NCI-H2081 treated with DMSO at 0.1 percent for 48 hours (cell line): ENCODE results near the gene CTDSPL.

Experiments used
- DNase-seq: peaks from one replicate; lab custom pipeline; 2025; lab: John Stamatoyannopoulos, UW

Gene CTDSPL

GRCh38 chr3:37913522-37913921 lies 51.8 kb downstream of the CTDSPL start:
- no peak for DNase-seq

DNA sequence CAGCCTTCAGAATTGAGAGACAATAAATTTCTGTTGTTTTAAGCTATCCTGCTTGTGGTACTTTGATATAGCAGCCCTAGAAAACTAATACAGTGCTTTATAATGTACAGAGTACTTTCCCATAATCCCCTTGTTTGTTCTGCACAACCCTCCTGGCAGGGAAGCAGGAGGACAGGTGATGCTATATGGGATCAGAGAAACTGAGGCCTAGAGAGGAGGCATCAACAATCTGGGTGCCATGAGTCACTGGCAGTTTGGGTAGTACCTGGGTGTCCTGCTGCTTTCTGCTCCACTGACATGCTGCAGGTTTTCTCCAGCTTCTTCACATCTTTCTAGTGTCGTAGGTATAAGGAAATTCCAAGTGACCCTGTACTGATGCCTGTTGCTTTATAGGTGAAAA lies 55.0 kb downstream of the CTDSPL start:
- no peak for DNase-seq

DNA sequence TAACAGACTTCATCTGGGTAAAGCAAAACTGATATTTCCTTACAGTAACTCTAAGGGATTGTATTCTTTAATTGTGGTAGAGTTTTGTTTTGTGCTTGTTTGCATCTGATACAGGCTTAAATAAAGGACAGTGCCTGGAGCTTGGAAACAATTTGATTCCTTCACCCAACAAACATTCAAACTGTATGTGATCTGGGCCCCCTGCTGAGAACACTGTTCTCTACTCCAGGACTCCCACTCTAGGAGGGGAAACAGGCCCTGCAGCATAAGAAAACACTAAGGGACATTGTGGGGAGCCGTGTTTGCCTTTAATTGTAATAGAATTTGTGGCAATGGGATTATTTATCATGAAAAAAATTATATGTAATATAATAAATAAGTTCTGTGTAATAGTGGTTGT lies 56.9 kb downstream of the CTDSPL start:
- DNase-seq: no peak

GRCh38 chr3:37920156-37920699 lies 58.5 kb downstream of the CTDSPL start:
- no peak for DNase-seq

DNA sequence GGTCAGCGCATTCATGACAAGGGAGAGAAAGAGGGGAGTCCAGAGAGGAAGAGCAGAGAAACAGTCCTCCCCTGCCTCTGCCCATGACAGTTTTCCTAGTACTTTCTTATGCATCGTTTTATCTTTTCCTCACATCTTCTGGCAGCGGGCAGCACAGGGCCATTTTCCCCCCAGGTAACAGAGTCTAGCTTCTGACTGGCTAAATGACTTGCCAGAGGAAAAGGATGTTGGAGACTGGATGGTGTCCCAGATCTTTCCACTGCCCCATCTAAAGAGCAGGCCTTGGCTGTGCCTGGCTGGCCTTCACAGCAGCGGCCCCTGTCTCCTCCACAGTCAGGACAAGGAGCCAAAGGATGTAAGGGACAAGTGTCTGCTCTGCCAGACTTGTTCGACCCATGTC lies 59.3 kb downstream of the CTDSPL start:
- DNase-seq: no peak

DNA sequence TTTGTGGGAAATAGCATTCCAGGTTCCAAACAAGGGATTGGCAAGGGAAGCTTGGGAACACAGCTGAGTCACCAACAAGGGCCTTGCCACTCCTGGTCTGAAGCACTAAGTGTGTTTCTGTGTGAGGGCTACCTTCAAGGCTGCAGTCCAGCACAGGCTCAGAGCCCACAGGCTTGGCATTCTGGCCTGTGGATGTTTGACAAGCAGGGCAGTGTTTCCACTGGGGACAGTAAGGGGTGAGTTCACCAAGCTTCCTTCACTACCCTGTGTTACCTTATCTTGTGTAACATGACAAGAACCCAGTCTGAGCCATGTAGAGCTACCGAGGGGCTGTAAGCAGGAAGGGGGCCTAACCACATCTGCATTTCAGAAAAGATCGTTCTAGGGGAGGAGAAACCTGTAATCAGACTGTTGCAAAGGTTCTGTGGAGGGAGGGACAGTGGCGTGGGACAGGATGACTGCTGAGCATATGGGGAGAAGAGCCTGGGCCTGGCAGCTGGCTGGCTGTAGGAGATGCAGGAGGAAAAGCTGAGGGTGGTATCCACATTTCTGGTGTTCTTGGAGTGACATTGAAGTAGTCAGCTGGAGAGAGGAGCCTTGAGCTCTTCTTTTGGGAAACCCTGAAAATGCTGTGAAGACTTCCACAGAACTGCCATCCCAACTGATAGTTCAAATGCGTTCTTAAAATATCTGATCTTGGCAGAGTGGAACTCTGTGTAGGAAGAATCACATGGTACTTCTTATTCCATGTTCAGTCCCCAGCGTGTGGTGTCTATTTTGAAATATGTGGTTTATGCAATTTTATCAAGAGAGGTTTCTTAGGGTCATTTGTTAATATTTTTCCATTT lies 61.3 kb downstream of the CTDSPL start:
- no peak for DNase-seq

- no peak for DNase-seq
Observed at GRCh38 chr3:37923569-37924040, 61.9 kb downstream of the CTDSPL start.

- DNase-seq: no peak
Observed at GRCh38 chr3:37924453-37924852, 62.8 kb downstream of the CTDSPL start.

GRCh38 chr3:37925157-37925556 lies 63.5 kb downstream of the CTDSPL start:
- DNase-seq: no peak

DNA sequence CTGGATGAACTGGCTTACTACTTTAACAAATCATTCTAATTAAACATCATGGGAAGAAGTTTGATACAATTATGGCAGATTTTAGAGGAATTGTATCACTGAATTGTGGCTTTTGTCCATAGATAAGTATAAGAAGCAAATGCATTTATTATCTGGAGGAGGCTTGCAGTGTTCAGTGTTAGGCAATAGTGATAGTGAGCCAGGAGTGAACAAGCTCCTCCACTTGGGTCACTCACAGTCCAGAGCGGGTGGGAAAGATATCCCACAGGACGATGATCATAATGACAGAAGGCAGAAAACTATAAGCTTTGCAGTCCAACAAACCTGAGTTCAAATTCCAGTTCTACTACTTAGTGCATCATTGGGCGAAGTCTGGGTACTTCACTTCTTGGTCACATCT lies 64.9 kb downstream of the CTDSPL start:
- no peak for DNase-seq

DNA sequence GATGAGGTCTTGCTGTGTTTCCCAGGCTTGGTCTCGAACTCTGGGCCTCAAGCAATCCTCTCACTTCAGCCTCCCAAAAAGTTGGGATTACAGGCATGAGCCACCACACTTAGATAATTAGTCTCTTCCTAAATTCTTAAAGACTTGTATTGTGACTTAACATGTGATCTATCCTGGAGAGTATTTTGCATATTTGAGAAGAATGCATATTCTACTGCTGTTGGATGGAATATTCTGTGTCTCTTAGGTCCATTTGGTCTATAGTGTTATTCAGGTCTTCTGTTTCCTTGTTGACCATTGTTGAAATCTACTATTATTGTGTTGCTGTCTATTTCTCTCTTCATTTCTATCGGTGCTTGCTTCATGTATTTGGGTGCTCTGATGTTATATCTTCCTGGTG lies 68.8 kb downstream of the CTDSPL start:
- DNase-seq: no peak

DNA sequence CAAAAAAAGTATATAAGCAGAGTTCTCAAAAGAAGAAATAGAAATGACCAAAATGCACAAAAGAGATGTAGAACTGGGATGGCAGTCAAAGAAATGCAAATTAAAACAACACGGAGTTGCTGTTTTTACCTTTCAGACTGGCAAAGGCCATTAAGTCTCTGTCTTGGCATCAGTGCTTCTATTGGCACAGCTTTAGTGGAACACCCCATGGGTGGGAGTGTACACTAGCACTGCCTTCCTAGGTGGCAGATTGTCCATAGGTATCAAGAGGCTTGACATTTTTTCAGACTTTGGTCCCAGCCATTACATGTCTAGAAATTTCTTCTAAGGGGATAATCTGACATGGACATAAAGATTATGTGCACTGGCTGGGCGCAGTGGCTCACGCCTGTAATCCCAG lies 70.8 kb downstream of the CTDSPL start:
- no peak for DNase-seq

- no peak for DNase-seq
Observed at GRCh38 chr3:37934631-37935289, 73.1 kb downstream of the CTDSPL start.

DNA sequence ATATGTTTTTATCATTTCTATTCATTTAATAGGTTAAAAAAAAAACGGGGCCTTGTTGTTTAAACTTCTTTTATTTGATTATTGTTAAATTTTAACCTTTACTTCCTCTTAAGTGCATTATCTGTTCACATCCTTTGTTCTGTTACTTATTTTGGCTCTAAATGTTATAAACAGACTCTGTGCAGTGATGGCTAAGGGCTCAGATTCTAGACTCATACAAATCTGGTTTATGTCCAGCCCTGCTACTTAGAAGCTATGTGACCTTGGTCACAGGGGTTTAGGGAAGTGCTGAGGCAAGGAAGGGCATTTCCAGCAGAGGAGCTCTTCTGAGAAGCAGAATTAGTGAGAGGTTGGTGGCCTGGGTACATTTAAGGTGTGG lies 73.6 kb downstream of the CTDSPL start:
- DNase-seq: no peak

- no peak for DNase-seq
Observed at GRCh38 chr3:37935756-37936666, 74.3 kb downstream of the CTDSPL start.

DNA sequence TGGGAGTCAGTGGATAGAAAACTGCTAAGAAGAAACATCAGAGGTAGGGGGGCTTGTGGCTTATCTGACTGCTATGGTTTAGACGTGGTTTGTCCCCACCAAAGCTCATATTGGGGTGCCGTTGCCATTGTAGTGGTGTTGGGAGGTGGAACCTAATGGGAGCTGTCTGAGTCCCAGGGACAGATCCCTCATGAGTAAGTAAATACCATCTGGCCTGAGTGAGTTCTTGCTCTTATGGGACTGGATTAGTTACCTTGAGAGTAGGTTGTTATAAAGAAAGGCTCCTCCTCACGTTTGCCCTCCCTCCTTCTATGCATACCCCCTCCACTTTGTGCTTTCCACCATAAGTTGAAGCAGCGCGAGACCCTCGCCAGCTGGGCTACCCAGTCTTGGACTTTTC lies 75.5 kb downstream of the CTDSPL start:
- DNase-seq: no peak

DNA sequence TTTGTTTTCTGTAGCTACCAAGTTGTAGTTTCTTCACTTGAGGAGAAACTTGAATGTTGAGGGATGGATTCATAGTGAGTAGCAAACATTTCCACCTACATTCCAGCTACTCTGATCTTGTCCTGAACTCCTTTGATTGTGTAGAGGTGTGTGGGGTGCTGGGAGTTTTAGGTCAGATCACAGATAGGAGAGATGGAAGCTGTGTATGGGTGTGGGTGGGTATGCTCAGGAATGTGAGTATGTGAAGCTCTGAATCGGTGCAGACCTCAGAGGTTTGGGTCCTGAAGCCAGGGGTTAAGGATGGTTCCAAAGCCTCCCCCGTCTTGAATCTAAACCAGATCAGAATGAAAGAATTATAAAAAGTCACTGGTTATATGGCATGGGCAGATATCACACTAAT lies 76.3 kb downstream of the CTDSPL start:
- DNase-seq: no peak

- DNase-seq: no peak
Observed at GRCh38 chr3:37940242-37940908, 78.7 kb downstream of the CTDSPL start.

GRCh38 chr3:37941608-37942508 lies 80.2 kb downstream of the CTDSPL start:
- no peak for DNase-seq

DNA sequence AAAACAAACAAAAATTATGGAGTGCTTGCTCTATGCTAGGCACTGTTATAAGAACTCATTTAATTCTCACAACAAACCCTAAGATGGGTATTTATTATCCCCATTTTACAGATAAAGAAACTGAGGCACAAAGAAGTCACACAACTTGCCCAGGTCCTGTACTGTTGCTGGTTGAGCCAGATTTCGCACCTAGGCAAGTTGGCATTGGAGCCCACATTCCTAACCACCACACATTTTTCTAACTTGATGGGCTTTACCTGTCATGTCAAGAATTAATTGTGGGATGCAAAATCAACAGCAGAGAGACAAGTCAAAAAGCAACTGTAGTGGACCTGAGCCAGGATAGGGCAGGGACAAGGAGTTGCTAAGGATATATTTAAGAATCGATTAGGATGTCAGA lies 81.0 kb downstream of the CTDSPL start:
- DNase-seq: no peak

- no peak for DNase-seq
Observed at GRCh38 chr3:37943126-37943525, 81.4 kb downstream of the CTDSPL start.
